Measurements from ENCODE around the gene MRPS26.

Gene MRPS26

DNA sequence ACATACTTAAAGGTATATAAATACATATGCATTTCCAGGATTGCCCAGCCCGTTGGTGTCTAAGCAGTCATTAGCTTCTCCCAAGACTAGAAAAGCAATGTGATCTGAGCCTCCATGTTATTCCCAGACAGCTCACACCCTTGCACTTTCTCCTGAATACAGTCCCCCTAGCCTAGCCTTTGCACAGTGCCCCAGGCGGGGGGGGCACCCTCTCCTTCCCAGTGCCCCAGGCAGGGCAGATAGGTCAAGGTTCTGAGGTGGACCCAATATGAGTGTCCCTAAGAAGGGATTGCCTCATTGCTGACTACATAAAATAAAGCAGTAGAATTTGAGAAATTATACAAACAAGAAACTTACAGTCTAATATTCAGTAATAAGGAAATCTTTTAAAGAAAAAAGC is 17.9 kb upstream of the MRPS26 start:
- no peak overlapping the region for H3K4me3 ChIP-seq (ENCODE audit: low read depth, low read length)
- CTCF ChIA-PET, result no interaction called here
- POLR2A ChIA-PET, result no interaction called here
- TF ChIP-seq, protein P1, sequence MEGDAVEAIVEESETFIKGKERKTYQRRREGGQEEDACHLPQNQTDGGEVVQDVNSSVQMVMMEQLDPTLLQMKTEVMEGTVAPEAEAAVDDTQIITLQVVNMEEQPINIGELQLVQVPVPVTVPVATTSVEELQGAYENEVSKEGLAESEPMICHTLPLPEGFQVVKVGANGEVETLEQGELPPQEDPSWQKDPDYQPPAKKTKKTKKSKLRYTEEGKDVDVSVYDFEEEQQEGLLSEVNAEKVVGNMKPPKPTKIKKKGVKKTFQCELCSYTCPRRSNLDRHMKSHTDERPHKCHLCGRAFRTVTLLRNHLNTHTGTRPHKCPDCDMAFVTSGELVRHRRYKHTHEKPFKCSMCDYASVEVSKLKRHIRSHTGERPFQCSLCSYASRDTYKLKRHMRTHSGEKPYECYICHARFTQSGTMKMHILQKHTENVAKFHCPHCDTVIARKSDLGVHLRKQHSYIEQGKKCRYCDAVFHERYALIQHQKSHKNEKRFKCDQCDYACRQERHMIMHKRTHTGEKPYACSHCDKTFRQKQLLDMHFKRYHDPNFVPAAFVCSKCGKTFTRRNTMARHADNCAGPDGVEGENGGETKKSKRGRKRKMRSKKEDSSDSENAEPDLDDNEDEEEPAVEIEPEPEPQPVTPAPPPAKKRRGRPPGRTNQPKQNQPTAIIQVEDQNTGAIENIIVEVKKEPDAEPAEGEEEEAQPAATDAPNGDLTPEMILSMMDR (IDR thresholded peaks at IDR 0.05; ENCODE audit: insufficient read depth, low read length, missing control alignments), result no peak
- no peak for DNase-seq (ENCODE audit: low read depth, low spot score)

DNA sequence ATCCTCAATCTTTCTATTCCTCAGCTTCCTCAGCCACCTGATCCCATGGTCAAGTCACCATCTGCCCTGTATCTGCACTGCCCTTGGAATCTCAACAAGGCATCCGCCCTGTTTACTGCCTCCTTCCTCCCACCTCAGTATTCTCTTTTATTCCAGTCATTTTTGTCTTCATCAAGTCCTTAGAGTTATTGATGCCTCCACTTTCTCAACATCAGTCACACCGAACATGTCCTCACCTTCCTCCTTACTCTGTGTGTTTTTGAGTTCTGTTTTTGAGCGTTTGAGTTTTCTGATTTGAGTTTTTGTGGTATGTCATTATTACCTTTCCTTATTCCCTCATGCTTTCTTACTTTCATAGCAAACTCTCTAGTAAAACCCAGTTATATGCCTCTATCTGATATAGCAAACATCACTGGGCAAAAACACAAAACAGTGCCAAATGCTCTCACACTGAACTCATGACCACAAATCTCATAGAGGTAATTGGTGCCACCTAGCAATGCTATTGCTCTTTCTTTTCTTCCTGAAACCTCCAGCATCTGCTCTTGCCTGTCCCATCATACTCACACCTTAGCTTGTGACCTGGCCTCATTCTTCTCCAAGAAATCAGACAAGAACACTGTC is 14.2 kb upstream of the MRPS26 start:
- POLR2A ChIA-PET, result no interaction called here
- H3K4me3 ChIP-seq (ENCODE audit: low read depth, low read length), result no peak overlapping the region
- TF ChIP-seq, protein P1 (IDR thresholded peaks at IDR 0.05; ENCODE audit: insufficient read depth, low read length, missing control alignments), result no peak
- DNase-seq (ENCODE audit: low read depth, low spot score), result no peak
- CTCF ChIA-PET, result no interaction called here

DNA sequence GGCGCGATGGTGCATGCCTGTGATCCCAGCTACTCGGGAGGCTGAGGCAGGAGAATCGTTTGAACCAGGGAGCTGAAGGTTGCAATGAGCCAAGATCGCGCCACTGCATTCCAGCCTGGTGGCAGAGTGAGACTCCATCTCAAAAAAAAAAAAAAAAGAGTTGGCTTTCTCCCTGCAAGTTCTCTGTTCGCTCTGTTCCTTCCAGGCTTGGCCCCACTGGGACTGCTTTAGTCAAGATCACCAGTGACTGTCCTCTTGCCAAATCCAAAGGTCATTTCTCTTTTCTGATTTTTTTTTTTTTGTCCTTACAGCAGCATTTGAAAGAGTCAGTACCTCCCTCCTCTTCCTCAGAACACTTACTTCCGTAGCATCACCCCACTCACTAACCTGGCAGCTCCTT is 13.2 kb upstream of the MRPS26 start:
- ChIA-PET CTCF (interaction anchor here (0.7 to 1.8 kb wide), 3 partner anchors 13 to 32 kb away, joined by 3 to 4 read pairs (median 3); no protein-coding TSS in a partner anchor), POLR2A (no interaction called here)
- no peak overlapping the region for H3K4me3 ChIP-seq (ENCODE audit: low read depth, low read length)
- TF ChIP-seq, protein P1 (IDR thresholded peaks at IDR 0.05; ENCODE audit: insufficient read depth, low read length, missing control alignments), result no peak
- no peak for DNase-seq (ENCODE audit: low read depth, low spot score)

GRCh38 chr20:3037654-3038053 is 8.2 kb upstream of the MRPS26 start:
- H3K4me3 ChIP-seq (ENCODE audit: low read depth, low read length), result no peak overlapping the region
- POLR2A ChIA-PET, result no interaction called here
- TF ChIP-seq, protein P1 (IDR thresholded peaks at IDR 0.05; ENCODE audit: insufficient read depth, low read length, missing control alignments), result no peak
- no peak for DNase-seq (ENCODE audit: low read depth, low spot score)
- CTCF ChIA-PET, result no interaction called here

GRCh38 chr20:3038454-3038853 is 7.4 kb upstream of the MRPS26 start:
- TF ChIP-seq, protein P1 (IDR thresholded peaks at IDR 0.05; ENCODE audit: insufficient read depth, low read length, missing control alignments), result no peak
- CTCF ChIA-PET, result interaction anchor here (0.7 to 1.6 kb wide), 2 partner anchors 15 to 49 kb away, joined by 3 to 8 read pairs; no protein-coding TSS in a partner anchor
- H3K4me3 ChIP-seq (ENCODE audit: low read depth, low read length), result no peak overlapping the region
- DNase-seq (ENCODE audit: low read depth, low spot score), result no peak
- POLR2A ChIA-PET, result no interaction called here

DNA sequence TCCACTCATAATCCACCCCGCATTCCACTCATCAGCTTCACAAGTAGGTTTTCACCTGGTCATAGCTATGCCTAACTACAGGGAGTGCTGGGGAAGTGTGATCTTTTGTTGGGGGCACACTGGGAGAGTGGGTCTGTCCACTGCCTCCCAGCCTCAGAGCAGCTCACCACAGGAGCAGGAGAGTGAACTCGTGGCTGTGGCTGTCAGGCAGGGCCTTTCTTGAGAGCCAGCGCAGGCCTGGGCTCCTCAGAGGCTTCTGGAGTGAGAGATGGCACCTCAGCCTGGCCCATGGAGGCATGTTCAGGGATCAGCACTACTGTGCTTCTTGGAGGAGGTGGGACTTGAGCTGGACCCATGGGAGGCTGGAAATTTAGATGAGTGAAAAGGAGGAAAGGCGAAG is 6.4 kb upstream of the MRPS26 start:
- DNase-seq (ENCODE audit: low read depth, low spot score), result no peak
- ChIA-PET POLR2A (no interaction called here), CTCF (interaction anchor here (0.7 to 1.6 kb wide), 3 partner anchors 9 to 72 kb away, joined by 3 to 8 read pairs (median 3); no protein-coding TSS in a partner anchor)
- H3K4me3 ChIP-seq (ENCODE audit: low read depth, low read length), result no peak overlapping the region
- TF ChIP-seq, protein P1 (IDR thresholded peaks at IDR 0.05; ENCODE audit: insufficient read depth, low read length, missing control alignments), result no peak
